Thyroid gland (tissue), 4 donors: ENCODE data around the gene ZBED1. TPM values are rescaled to one million over a fixed set of nuclear protein-coding genes. Genes with fewer than 3 reads are reported as not detected.

ENCODE experiments used
- DNase-seq, 2 donors: peaks; one replicate each; pipeline ENCODE4 v3.0.0-alpha.2; 2019
- H3K27ac ChIP-seq, 3 donors: fragments of 200-600 bp; sonication (generic); 1 replicate in 2 of 3; 2 replicates in 1 of 3; pipeline ENCODE4 v1.5.1; 2016 to 2019; ENCODE audit warnings: mild to moderate bottlenecking in 1 of 3, moderate library complexity in 1 of 3
- H3K27me3 ChIP-seq: fragments of 200-600 bp; sonication (generic); one replicate; pipeline ENCODE4 v1.5.1; 2019
- H3K36me3 ChIP-seq, 2 donors: fragments of 200-600 bp; sonication (generic); one replicate each; pipeline ENCODE4 v1.5.1; 2016 to 2019
- H3K4me1 ChIP-seq, 2 donors: fragments of 200-600 bp; sonication (generic); one replicate each; pipeline ENCODE4 v1.5.1; 2017 to 2019
- H3K4me3 ChIP-seq, 3 donors: fragments of 200-600 bp; sonication (generic); replicated peaks in 1 of 3; 1 replicate in 2 of 3; 2 replicates in 1 of 3; pipeline ENCODE4 v1.5.1; 2016; ENCODE audit warnings: mild to moderate bottlenecking in 1 of 3
- H3K9me3 ChIP-seq: fragments of 200-600 bp; sonication (generic); one replicate; pipeline ENCODE4 v1.5.1; 2017
- CTCF ChIP-seq, 6 experiments: fragments of 200-600 bp in 3 of 6; fragments of 450-650 bp in 3 of 6; sonication (generic) in 3 of 6; IDR thresholded peaks; one replicate each; pipeline ENCODE4 v1.5.1; 2016 to 2019; ENCODE audit warnings: antibody characterized with exemption in 6 of 6, mild to moderate bottlenecking in 2 of 6, inconsistent platforms in 1 of 6, moderate library complexity in 1 of 6
- POLR2A ChIP-seq, 2 donors: fragments of 450-650 bp; IDR thresholded peaks; one replicate each; pipeline ENCODE4 v1.6.1; 2017; ENCODE audit warnings: antibody characterized with exemption in 2 of 2, mild to moderate bottlenecking in 2 of 2, moderate library complexity in 1 of 2
- WGBS, 2 donors: methylation state at CpG; one replicate each; pipeline ENCODE4 v1.1.5; 2017; 5-methylcytosine and 5-hydroxymethylcytosine counted together
- intact Hi-C: fragments of 100-400 bp; cut with DNase I; formaldehyde crosslinking; loops from one replicate; pipeline ENCODE4 v1.15.1; 2023
- total RNA-seq, 4 donors: library from RNA; depleted of rRNA; stranded (reverse); fragments of >200 nt; gene quantifications; one replicate each; pipeline ENCODE4 v1.2.3, GENCODE V29; 2016

Gene ZBED1
- total RNA-seq, 4 donors from 2014 or later = 32.4 to 48.6 (median 45.2) TPM

GRCh38 chrX:2501559-2502102 is 855 bp upstream of the ZBED1 start:
- no peaks in the 10 kb centered on the region for H3K9me3 ChIP-seq
- H3K4me1 ChIP-seq = peaks cover 30% of the 10 kb centered on the region in 2 donors
- WGBS, 2 donors = 92 to 96% methylated on average over 4 of the region's 5 CpGs
- no peak for DNase-seq
- TF ChIP-seq POLR2A (IDR thresholded peaks at IDR 0.05) (no peak), CTCF (IDR thresholded peaks at IDR 0.05) (no peak)
- H3K36me3 ChIP-seq = no peaks in the 10 kb centered on the region
- no peak overlapping the region for H3K27ac ChIP-seq
- H3K4me3 ChIP-seq = no peak overlapping the region
- H3K27me3 ChIP-seq = no peaks in the 10 kb centered on the region
- intact Hi-C loops = loop anchor here (10.0 kb wide), 1 partner anchor 177 kb away; no protein-coding TSS in a partner anchor

- H3K36me3 ChIP-seq = no peaks in the 10 kb centered on the region
- 3% methylated on average over 10 to 11 of the region's 70 CpGs for WGBS, 2 donors
Observed at GRCh38 chrX:2500091-2500802, 529 bp downstream of the ZBED1 start.

GRCh38 chrX:2499507-2499906 is 1.3 kb downstream of the ZBED1 start:
- DNase-seq = no peak
- Histone ChIP-seq H3K27me3 (no peaks in the 10 kb centered on the region), H3K4me3 (peak overlapping the region in 1 of 3 donors; percentile 92), H3K9me3 (no peaks in the 10 kb centered on the region), H3K36me3 (no peaks in the 10 kb centered on the region), H3K4me1 (peaks cover 30% of the 10 kb centered on the region in 2 donors), H3K27ac (peak overlapping the region; percentile 75 to 93 (median 89))
- 94% methylated on average over 8 of the region's 8 CpGs for WGBS, 2 donors
- intact Hi-C loops = no loop called here
- TF ChIP-seq CTCF (IDR thresholded peaks at IDR 0.05) (no peak), POLR2A (IDR thresholded peaks at IDR 0.05) (no peak)

More at GRCh38 chrX:2500091-2500802, 529 bp downstream of the ZBED1 start:
- Histone ChIP-seq H3K27me3 (no peaks in the 10 kb centered on the region), H3K27ac (peak overlapping the region; percentile 75 to 93 (median 89)), H3K4me3 (peak overlapping the region; percentile 92 to 99 (median 95)), H3K4me1 (peaks cover 30% of the 10 kb centered on the region in 2 donors), H3K9me3 (no peaks in the 10 kb centered on the region)
- intact Hi-C loops = loop anchor here (10.0 kb wide), 1 partner anchor 175 kb away; no protein-coding TSS in a partner anchor
- peak; percentile 33 to 49 for DNase-seq
- TF ChIP-seq POLR2A (IDR thresholded peaks at IDR 0.05) (no peak), CTCF (IDR thresholded peaks at IDR 0.05) (peak in 1 of 6 experiments; percentile 11)

GRCh38 chrX:2498781-2499302 is 1.9 kb downstream of the ZBED1 start:
- 10 to 22% methylated on average over 10 of the region's 10 CpGs for WGBS, 2 donors
- intact Hi-C loops = no loop called here
- Histone ChIP-seq H3K27me3 (no peaks in the 10 kb centered on the region), H3K27ac (peak overlapping the region; percentile 75 to 93 (median 89)), H3K4me1 (peaks cover 30% of the 10 kb centered on the region in 2 donors), H3K4me3 (no peak overlapping the region), H3K9me3 (no peaks in the 10 kb centered on the region), H3K36me3 (no peaks in the 10 kb centered on the region)
- TF ChIP-seq POLR2A (IDR thresholded peaks at IDR 0.05) = no peak
- no peak for TF ChIP-seq CTCF (IDR thresholded peaks at IDR 0.05)
- DNase-seq = peak; percentile 70 to 71
